ENCODE results near the gene ARHGAP25.

Gene ARHGAP25

GRCh38 chr2:68807821-68808266 lies 73.2 kb downstream of the ARHGAP25 start:
- Histone ChIP-seq H3K9me3 (ENCODE audit: control insufficient read depth, insufficient read depth, low read length) (no peaks in the 10 kb centered on the region), H3K4me1 (ENCODE audit: control insufficient read depth, low read length) (no peaks in the 10 kb centered on the region), H3F3A (ENCODE audit: control insufficient read depth, insufficient read depth) (no peaks in the 10 kb centered on the region), H3K9me2 (replicated peaks; ENCODE audit: control insufficient read depth, low read length) (no peaks in the 10 kb centered on the region), H4K20me1 (ENCODE audit: control insufficient read depth, insufficient read depth, low read depth, low read length) (no peaks in the 10 kb centered on the region), H3K4me3 (ENCODE audit: low read length) (no peak overlapping the region), H3K36me3 (ENCODE audit: control insufficient read depth, low read length) (peaks cover 46% of the 10 kb centered on the region), H3K4me2 (ENCODE audit: low read length) (no peak overlapping the region), H3K27me3 (ENCODE audit: control insufficient read depth, low read length) (no peaks in the 10 kb centered on the region), H3K79me2 (ENCODE audit: control insufficient read depth, low read length) (no peaks in the 10 kb centered on the region), H3K27ac (ENCODE audit: low read depth, low read length) (no peak overlapping the region)
- TF ChIP-seq CTCF (IDR thresholded peaks at IDR 0.05; ENCODE audit: low read depth, low read length, poor library complexity, severe bottlenecking) (no peak), EZH2phosphoT487 (IDR thresholded peaks at IDR 0.05; ENCODE audit: borderline replicate concordance, low read length) (no peak)

DNA sequence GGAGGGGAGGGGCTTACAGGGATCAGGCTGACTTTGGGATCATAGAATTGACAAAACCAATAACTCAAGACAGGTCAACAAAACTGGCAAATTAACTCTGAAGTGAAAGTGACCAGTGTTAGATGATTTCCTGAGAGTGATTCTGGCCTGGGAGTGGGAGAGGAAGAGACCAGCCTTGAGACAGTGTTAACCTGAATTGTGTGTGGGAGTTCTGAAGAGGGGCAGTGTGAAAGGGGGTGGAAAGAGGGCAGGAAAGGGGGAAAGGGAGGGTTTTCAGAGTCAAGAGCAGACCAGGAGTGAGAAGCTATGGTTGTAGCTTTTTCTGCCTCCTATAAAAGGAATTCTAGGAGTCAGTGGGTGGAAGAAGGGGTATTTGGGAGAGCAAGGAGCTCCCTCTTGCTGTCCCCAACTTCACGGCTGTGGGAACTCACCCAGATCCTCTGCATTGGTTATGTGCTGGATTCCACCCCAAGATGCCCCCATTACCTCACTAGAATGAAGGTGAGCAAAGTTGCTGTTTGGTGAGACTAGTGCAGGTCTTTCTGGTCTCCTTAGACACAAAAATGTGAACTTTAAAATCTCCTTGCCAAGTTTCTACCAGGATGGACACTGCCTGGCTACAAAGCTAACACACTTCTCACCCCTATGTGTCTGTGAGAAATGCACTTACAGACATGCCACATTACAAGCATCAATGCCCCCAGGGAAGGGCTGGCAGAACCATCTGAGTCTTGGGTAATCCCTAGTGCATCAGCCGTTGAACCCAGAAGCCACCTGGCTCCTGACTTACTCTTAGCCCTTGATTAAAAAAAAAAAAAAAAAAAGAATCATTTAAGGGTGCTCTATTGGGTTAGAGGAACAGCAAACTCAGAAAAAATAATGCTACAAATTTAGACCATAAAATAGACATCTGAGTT lies 75.0 kb downstream of the ARHGAP25 start:
- TF ChIP-seq EZH2phosphoT487 (IDR thresholded peaks at IDR 0.05; ENCODE audit: borderline replicate concordance, low read length): no peak
- no peak for TF ChIP-seq CTCF (IDR thresholded peaks at IDR 0.05; ENCODE audit: low read depth, low read length, poor library complexity, severe bottlenecking)
- H3K9me2 ChIP-seq (replicated peaks; ENCODE audit: control insufficient read depth, low read length): no peaks in the 10 kb centered on the region
- H3K9me3 ChIP-seq (ENCODE audit: control insufficient read depth, insufficient read depth, low read length): no peaks in the 10 kb centered on the region
- no peaks in the 10 kb centered on the region for H4K20me1 ChIP-seq (ENCODE audit: control insufficient read depth, insufficient read depth, low read depth, low read length)
- H3K4me3 ChIP-seq (ENCODE audit: low read length): no peak overlapping the region
- H3K79me2 ChIP-seq (ENCODE audit: control insufficient read depth, low read length): no peaks in the 10 kb centered on the region
- no peaks in the 10 kb centered on the region for H3K27me3 ChIP-seq (ENCODE audit: control insufficient read depth, low read length)
- H3K27ac ChIP-seq (ENCODE audit: low read depth, low read length): no peak overlapping the region
- H3K4me2 ChIP-seq (ENCODE audit: low read length): no peak overlapping the region
- H3F3A ChIP-seq (ENCODE audit: control insufficient read depth, insufficient read depth): no peaks in the 10 kb centered on the region
- H3K4me1 ChIP-seq (ENCODE audit: control insufficient read depth, low read length): no peaks in the 10 kb centered on the region
- peaks cover 57% of the 10 kb centered on the region for H3K36me3 ChIP-seq (ENCODE audit: control insufficient read depth, low read length)

DNA sequence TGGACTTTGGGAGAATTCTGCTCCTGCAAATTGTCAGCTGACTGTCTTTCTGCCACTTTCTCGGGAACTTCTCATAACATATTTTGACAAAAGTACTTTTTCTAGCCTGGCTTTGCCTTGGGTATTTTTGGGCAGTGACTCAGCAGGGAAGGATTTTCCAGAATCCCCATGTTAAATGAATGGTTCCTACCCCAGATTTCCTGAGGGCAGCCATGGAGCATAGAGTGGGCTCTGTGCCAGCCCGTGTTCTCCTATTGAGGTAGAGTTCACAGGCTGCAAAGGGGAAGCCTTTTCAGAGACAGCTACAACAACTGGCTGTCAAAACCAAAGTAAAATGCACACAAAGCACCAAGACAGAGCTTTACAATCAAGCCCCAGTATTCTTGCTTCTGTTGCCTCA lies 76.8 kb downstream of the ARHGAP25 start:
- H3F3A ChIP-seq (ENCODE audit: control insufficient read depth, insufficient read depth): no peaks in the 10 kb centered on the region
- no peaks in the 10 kb centered on the region for H3K9me3 ChIP-seq (ENCODE audit: control insufficient read depth, insufficient read depth, low read length)
- H3K79me2 ChIP-seq (ENCODE audit: control insufficient read depth, low read length): no peaks in the 10 kb centered on the region
- no peak overlapping the region for H3K27ac ChIP-seq (ENCODE audit: low read depth, low read length)
- H4K20me1 ChIP-seq (ENCODE audit: control insufficient read depth, insufficient read depth, low read depth, low read length): no peaks in the 10 kb centered on the region
- TF ChIP-seq CTCF (IDR thresholded peaks at IDR 0.05; ENCODE audit: low read depth, low read length, poor library complexity, severe bottlenecking) (no peak), EZH2phosphoT487 (IDR thresholded peaks at IDR 0.05; ENCODE audit: borderline replicate concordance, low read length) (no peak)
- H3K9me2 ChIP-seq (replicated peaks; ENCODE audit: control insufficient read depth, low read length): no peaks in the 10 kb centered on the region
- peaks cover 65% of the 10 kb centered on the region for H3K36me3 ChIP-seq (ENCODE audit: control insufficient read depth, low read length)
- H3K4me3 ChIP-seq (ENCODE audit: low read length): no peak overlapping the region
- H3K4me1 ChIP-seq (ENCODE audit: control insufficient read depth, low read length): no peaks in the 10 kb centered on the region
- H3K27me3 ChIP-seq (ENCODE audit: control insufficient read depth, low read length): no peaks in the 10 kb centered on the region
- H3K4me2 ChIP-seq (ENCODE audit: low read length): no peak overlapping the region
